Measurements from ENCODE around the gene TFB2M.

Gene TFB2M

GRCh38 chr1:246552110-246552509 is 14.0 kb downstream of the TFB2M start:
- peak; percentile 40 for DNase-seq (ENCODE audit: low read depth)
- H3K4me3 ChIP-seq (ENCODE audit: low read depth, low read length): 0 out of 2 replicates have a peak overlapping the region, but pooled peaks have one; percentile 7
- no peak for TF ChIP-seq CTCF (IDR thresholded peaks at IDR 0.05; ENCODE audit: control insufficient read depth, extremely low read depth, insufficient read depth)

GRCh38 chr1:246550402-246550801 is 15.7 kb downstream of the TFB2M start:
- DNase-seq (ENCODE audit: low read depth): no peak
- H3K4me3 ChIP-seq (ENCODE audit: low read depth, low read length): no peak overlapping the region
- TF ChIP-seq CTCF (IDR thresholded peaks at IDR 0.05; ENCODE audit: control insufficient read depth, extremely low read depth, insufficient read depth): no peak

- no peak overlapping the region for H3K4me3 ChIP-seq (ENCODE audit: low read depth, low read length)
- no peak for DNase-seq (ENCODE audit: low read depth)
- no peak for TF ChIP-seq CTCF (IDR thresholded peaks at IDR 0.05; ENCODE audit: control insufficient read depth, extremely low read depth, insufficient read depth)
Observed at GRCh38 chr1:246549665-246550064, 16.4 kb downstream of the TFB2M start.

GRCh38 chr1:246544001-246544400 is 22.1 kb downstream of the TFB2M start:
- no peak overlapping the region for H3K4me3 ChIP-seq (ENCODE audit: low read depth, low read length)
- no peak for DNase-seq (ENCODE audit: low read depth)
- TF ChIP-seq CTCF (IDR thresholded peaks at IDR 0.05; ENCODE audit: control insufficient read depth, extremely low read depth, insufficient read depth): no peak

GRCh38 chr1:246540738-246541491 is 25.1 kb downstream of the TFB2M start:
- DNase-seq (ENCODE audit: low read depth): no peak
- H3K4me3 ChIP-seq (ENCODE audit: low read depth, low read length): no peak overlapping the region
- TF ChIP-seq CTCF (IDR thresholded peaks at IDR 0.05; ENCODE audit: control insufficient read depth, extremely low read depth, insufficient read depth): no peak

- no peak overlapping the region for H3K4me3 ChIP-seq (ENCODE audit: low read depth, low read length)
- TF ChIP-seq CTCF (IDR thresholded peaks at IDR 0.05; ENCODE audit: control insufficient read depth, extremely low read depth, insufficient read depth): no peak
- peak; percentile 56 for DNase-seq (ENCODE audit: low read depth)
Observed at GRCh38 chr1:246537887-246538286, 28.2 kb downstream of the TFB2M start.

GRCh38 chr1:246537441-246537840 is 28.6 kb downstream of the TFB2M start:
- no peak overlapping the region for H3K4me3 ChIP-seq (ENCODE audit: low read depth, low read length)
- TF ChIP-seq CTCF (IDR thresholded peaks at IDR 0.05; ENCODE audit: control insufficient read depth, extremely low read depth, insufficient read depth): no peak
- DNase-seq (ENCODE audit: low read depth): no peak
